GM13976 (cell line): Measurements from ENCODE around the gene JAML.

ENCODE experiments used
- DNase-seq: peaks from one replicate; pipeline ENCODE4 v3.0.0; 2012; ENCODE audit warnings: low spot score
- in situ Hi-C: fragments of 300-500 bp; cut with MboI; formaldehyde crosslinking; loops from one replicate; pipeline ENCODE4 v1.12.0; 2022; ENCODE audit warnings: low sequenced_read_pairs, mixed read lengths, inconsistent platforms; ENCODE audit not compliant: unreplicated experiment
- TF ChIP-seq, protein P1 (sequence below): IDR thresholded peaks from 2 replicates; pipeline ENCODE4 v1.5.1; 2012; ENCODE audit warnings: borderline replicate concordance, mild to moderate bottlenecking; ENCODE audit not compliant: insufficient read depth; ENCODE audit errors: extremely low read depth, missing control alignments, control extremely low read depth

JAML gene

DNA sequence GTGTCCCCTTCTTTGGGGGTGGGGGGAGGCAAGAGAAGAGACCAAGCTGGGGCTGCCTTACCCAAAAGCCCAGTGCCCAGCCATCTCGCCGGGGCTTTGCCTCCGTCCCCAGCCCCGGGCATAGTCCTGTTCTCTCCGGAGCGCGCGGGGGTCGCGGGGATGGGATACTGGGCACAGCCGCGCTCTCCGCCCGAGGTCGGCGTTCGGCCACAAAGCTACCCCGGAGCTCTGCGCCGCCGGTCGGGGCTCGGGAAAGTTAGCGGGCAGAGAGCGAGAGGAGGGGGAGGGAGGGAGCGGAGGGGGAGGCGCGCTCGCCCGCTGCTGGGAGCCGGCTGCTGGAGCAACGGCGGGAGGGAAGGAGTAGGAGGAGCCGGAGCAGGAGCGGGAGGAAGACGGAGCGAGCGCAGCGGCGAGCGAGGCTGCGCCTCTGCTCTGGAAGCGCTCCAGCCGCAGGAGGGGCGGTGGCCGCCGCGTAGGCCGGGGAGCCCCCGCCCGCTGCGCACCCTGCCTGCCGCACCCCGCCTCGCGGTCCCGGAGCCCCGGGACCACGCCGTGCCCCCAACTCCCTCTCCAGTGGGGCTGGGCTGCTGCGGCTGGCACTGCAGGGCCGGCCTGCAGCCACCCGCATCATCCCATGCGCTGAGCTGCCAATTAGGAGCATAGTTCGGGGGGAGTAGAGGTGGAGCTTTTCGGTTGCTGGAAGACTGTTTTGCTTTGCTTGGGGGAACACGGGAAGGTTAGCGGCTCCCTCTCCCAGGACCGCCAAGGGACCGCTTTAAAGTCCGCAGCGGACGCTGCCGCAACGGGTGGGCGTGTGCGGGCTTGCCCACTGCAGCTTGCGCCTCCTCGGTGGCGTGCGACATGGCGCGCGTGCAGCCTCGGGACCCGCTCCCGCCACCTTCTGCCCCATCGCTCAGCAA lies 72.0 kb downstream of the JAML start, which contains the start of gene SCN4B:
Gene SCN4B, minus strand, starts transcription at position 272 of the 920 bp plus-strand sequence. Its CDS starts 150 bp downstream, at position 122.
- in situ Hi-C loops: no loop called here
- TF ChIP-seq, protein P1, sequence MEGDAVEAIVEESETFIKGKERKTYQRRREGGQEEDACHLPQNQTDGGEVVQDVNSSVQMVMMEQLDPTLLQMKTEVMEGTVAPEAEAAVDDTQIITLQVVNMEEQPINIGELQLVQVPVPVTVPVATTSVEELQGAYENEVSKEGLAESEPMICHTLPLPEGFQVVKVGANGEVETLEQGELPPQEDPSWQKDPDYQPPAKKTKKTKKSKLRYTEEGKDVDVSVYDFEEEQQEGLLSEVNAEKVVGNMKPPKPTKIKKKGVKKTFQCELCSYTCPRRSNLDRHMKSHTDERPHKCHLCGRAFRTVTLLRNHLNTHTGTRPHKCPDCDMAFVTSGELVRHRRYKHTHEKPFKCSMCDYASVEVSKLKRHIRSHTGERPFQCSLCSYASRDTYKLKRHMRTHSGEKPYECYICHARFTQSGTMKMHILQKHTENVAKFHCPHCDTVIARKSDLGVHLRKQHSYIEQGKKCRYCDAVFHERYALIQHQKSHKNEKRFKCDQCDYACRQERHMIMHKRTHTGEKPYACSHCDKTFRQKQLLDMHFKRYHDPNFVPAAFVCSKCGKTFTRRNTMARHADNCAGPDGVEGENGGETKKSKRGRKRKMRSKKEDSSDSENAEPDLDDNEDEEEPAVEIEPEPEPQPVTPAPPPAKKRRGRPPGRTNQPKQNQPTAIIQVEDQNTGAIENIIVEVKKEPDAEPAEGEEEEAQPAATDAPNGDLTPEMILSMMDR: no peak
- peak; percentile 52 for DNase-seq

DNA sequence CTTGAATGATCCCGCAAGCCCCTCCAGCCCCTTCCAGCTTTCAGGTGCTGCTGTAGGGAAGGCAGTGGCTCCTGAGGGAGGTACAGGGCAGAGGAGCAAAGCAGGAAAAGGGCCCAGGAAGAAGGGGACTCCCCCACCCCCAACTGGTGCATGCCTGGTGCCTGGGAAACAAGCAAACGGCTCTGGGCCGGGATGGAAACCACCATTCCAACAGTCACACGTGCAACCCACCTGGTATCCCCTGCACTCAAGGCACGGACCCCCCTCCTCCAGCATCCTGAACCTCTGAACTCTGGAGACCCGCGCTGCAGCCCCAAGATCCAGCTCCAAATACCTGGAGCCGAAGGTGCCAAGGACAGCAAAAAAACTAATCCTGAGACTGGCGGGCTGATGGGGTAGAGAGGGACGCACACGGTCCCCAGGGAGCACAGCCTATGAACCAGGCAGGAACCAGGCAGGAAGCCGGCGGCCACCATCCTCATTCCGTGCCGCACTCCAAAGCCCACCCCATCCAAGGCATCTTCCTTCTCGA lies 72.7 kb downstream of the JAML start:
- in situ Hi-C loops: no loop called here
- DNase-seq: no peak
- TF ChIP-seq, protein P1: no peak

DNA sequence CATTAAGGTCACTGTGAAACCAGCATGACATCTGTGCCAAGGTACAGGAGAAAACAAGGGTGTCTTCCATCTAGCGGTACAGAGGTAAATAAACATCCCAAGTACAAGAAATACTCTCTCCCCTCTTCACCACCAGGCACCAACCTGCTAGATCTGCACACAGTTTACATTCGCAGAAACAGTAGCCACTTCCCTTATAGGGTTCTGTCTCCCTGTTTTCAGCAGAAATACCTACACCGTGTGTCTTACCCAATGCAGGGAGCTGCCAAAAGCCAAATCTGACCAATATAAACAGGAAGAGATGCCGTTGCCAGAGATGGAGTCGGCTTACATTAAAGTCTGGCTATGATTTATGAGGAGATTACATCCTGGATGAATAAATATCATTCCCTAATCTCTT lies 73.4 kb downstream of the JAML start:
- in situ Hi-C loops: no loop called here
- TF ChIP-seq, protein P1: no peak
- DNase-seq: no peak

DNA sequence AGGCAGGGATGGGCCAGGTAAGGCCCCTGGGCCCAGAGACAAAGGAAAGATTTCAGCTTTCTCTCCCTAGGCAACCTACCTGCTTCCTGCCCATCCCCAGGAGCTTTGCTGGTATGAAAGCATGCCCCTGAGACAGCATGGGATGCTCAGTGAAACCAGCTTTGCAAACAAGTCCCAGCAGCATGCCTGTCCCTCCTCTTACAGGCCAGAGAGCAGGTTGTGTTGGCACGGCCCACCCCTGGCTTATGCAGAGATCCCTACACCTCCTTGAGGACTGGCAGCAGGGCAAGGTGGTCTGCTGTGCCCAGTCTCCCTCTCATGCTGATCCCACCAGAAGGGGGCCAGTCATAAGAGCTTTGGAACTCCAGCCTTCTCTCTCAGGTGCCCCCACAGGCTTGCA lies 75.3 kb downstream of the JAML start:
- TF ChIP-seq, protein P1: no peak
- no peak for DNase-seq
- in situ Hi-C loops: no loop called here

DNA sequence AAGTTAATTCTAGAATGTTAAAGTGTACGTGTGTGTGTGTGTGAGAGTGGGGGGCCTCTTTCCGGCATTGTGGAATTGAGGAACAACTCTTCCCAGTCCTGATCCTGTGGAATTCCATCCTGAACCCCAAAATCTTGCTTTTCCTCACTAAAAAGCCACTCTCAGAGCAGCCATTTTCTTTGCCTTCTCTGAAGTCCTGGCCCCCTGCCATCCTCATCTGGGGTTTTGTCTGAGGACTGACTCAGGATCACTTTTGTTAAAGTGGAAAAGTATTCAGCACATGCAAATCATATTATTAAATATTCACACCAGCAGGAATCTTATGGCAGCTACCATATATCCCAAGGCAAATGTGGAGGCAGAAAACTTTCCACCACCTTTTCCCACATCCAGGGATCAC lies 76.0 kb downstream of the JAML start:
- no peak for DNase-seq
- TF ChIP-seq, protein P1: no peak
- in situ Hi-C loops: no loop called here

DNA sequence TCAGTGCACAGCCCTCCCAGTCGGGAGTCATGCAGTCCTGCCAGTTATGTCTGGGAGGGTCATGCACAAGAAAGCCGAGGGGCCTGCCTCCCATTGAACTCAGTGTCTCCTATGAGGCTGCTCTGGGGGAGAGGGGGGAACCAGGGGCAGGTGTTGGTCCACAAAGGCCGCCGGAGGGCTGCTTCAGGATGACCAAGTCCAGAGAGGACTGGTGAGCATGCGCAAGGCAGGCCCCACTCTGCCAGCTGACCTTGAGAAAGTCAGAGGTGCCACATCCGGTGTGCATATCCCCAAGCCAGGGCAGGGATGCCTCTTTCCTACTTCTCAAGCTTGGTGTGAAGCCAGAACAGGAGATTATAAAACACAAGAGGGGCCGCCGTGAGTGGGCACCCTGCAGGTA lies 76.6 kb downstream of the JAML start:
- TF ChIP-seq, protein P1: no peak
- no peak for DNase-seq
- in situ Hi-C loops: no loop called here
